IMR-90 (cell line): Measurements from ENCODE around the gene TPSG1. TPM values are rescaled to one million over a fixed set of nuclear protein-coding genes. Genes with fewer than 3 reads are reported as not detected.

ENCODE experiments used
- ATAC-seq: fragments of 200-7000 bp; cut with Tn5 transposase; 2 replicates; pipeline ENCODE4 v1.9.1; 2020; ENCODE audit warnings: low read depth, mild to moderate bottlenecking, moderate library complexity
- BruUV-seq: library from RNA; stranded (reverse); fragments of 400-500 nt; replicated peaks from 2 replicates; lab custom pipeline; 2021; lab: Mats Ljungman, UMichigan
- CTCF ChIA-PET: fragments of 300-600 bp; formaldehyde crosslinking; extraction: SDS; loops from one replicate; lab custom pipeline; 2021; ENCODE audit warnings: antibody characterized with exemption; lab: Yijun Ruan, JAX
- POLR2A ChIA-PET: fragments of 300-600 bp; sonication (Branson Sonifier 250); formaldehyde crosslinking; loops from one replicate; lab custom pipeline; 2022; ENCODE audit warnings: antibody characterized with exemption; ENCODE audit not compliant: unreplicated experiment; lab: Charles Lee
- DNase-seq: peaks from one replicate; pipeline ENCODE4 v3.0.0; 2013
- H2AFZ ChIP-seq: replicated peaks from 2 replicates; pipeline ENCODE3; 2013; ENCODE audit warnings: low read length, mild to moderate bottlenecking; ENCODE audit not compliant: poor library complexity
- H2AK5ac ChIP-seq: 2 replicates; pipeline ENCODE4 v1.6.1; 2013; ENCODE audit warnings: low read depth, low read length, inconsistent platforms
- H2AK9ac ChIP-seq: replicated peaks from 2 replicates; pipeline ENCODE3; 2013; ENCODE audit warnings: mild to moderate bottlenecking, low read depth, low read length, moderate library complexity; ENCODE audit not compliant: poor library complexity
- H2BK120ac ChIP-seq: 2 replicates; pipeline ENCODE4 v1.6.1; 2013; ENCODE audit warnings: low read depth, low read length, inconsistent platforms
- H2BK15ac ChIP-seq: 3 replicates; pipeline ENCODE4 v1.6.1; 2013; ENCODE audit warnings: low read depth, low read length, inconsistent platforms
- H2BK20ac ChIP-seq: 2 replicates; pipeline ENCODE4 v1.6.1; 2013; ENCODE audit warnings: low read depth, mild to moderate bottlenecking, inconsistent platforms, low read length, moderate library complexity
- H2BK5ac ChIP-seq: 2 replicates; pipeline ENCODE4 v1.6.1; 2013; ENCODE audit warnings: mild to moderate bottlenecking, low read depth, low read length, inconsistent platforms; ENCODE audit not compliant: poor library complexity, severe bottlenecking
- H3K14ac ChIP-seq: replicated peaks from 2 replicates; pipeline ENCODE4 v1.6.1; 2013; ENCODE audit warnings: low read depth, low read length, inconsistent platforms
- H3K18ac ChIP-seq: 2 replicates; pipeline ENCODE4 v1.6.1; 2013; ENCODE audit warnings: low read depth, low read length, control low read depth
- H3K23ac ChIP-seq: 2 replicates; pipeline ENCODE4 v1.6.1; 2013; ENCODE audit warnings: low read depth, low read length, inconsistent platforms
- H3K27ac ChIP-seq: 2 replicates; pipeline ENCODE4 v1.5.1; 2013; ENCODE audit warnings: mild to moderate bottlenecking, control low read depth, low read length; ENCODE audit not compliant: insufficient read depth
- H3K27me3 ChIP-seq: 2 replicates; pipeline ENCODE4 v1.6.1; 2013; ENCODE audit warnings: low read length; ENCODE audit not compliant: control insufficient read depth, insufficient read depth
- H3K36me3 ChIP-seq: 2 replicates; pipeline ENCODE4 v1.6.1; 2013; ENCODE audit warnings: low read length, mixed read lengths; ENCODE audit not compliant: control insufficient read depth, insufficient read depth
- H3K4ac ChIP-seq: 2 replicates; pipeline ENCODE4 v1.6.1; 2013; ENCODE audit warnings: low read depth, low read length, inconsistent platforms
- H3K4me1 ChIP-seq: 2 replicates; pipeline ENCODE4 v1.6.1; 2013; ENCODE audit warnings: low read length, mixed read lengths; ENCODE audit not compliant: control insufficient read depth, insufficient read depth
- H3K4me2 ChIP-seq: 2 replicates; pipeline ENCODE4 v1.6.1; 2013; ENCODE audit warnings: low read depth, mild to moderate bottlenecking, control low read depth, low read length, moderate library complexity
- H3K4me3 ChIP-seq: 2 replicates; pipeline ENCODE4 v1.5.1; 2013; ENCODE audit warnings: low read depth, mild to moderate bottlenecking, control low read depth, low read length, moderate library complexity; ENCODE audit not compliant: insufficient read depth
- H3K56ac ChIP-seq: 2 replicates; pipeline ENCODE4 v1.6.1; 2013; ENCODE audit warnings: low read length, inconsistent platforms; ENCODE audit not compliant: insufficient read depth; ENCODE audit errors: extremely low read depth
- H3K79me1 ChIP-seq, 2 experiments: 2 replicates each; pipeline ENCODE4 v1.6.1; 2013; ENCODE audit warnings: low read length in 2 of 2, inconsistent platforms in 1 of 2, low read depth in 1 of 2
- H3K9ac ChIP-seq: 2 replicates; pipeline ENCODE4 v1.6.1; 2013; ENCODE audit warnings: low read depth, low read length, control low read depth
- H3K9me1 ChIP-seq: 2 replicates; pipeline ENCODE4 v1.6.1; 2013; ENCODE audit warnings: low read length, inconsistent platforms; ENCODE audit not compliant: insufficient read depth
- H3K9me3 ChIP-seq: 2 replicates; pipeline ENCODE4 v1.6.1; 2013; ENCODE audit warnings: low read length; ENCODE audit not compliant: control insufficient read depth, insufficient read depth
- H4K20me1 ChIP-seq: 2 replicates; pipeline ENCODE4 v1.6.1; 2013; ENCODE audit warnings: low read length, inconsistent platforms; ENCODE audit not compliant: insufficient read depth
- H4K5ac ChIP-seq: 2 replicates; pipeline ENCODE4 v1.6.1; 2013; ENCODE audit warnings: mild to moderate bottlenecking, low read depth, low read length, control low read depth
- H4K8ac ChIP-seq, 2 experiments: 2 replicates each; pipeline ENCODE4 v1.6.1; 2013; ENCODE audit warnings: low read depth in 2 of 2, low read length in 2 of 2, control low read depth in 1 of 2, inconsistent platforms in 1 of 2
- H4K91ac ChIP-seq: 2 replicates; pipeline ENCODE4 v1.6.1; 2013; ENCODE audit warnings: low read depth, low read length, inconsistent platforms; ENCODE audit not compliant: insufficient read depth
- BHLHE40 ChIP-seq: fragments of 150-350 bp; IDR thresholded peaks from 2 replicates; pipeline ENCODE4 v1.6.1; 2016; ENCODE audit warnings: mild to moderate bottlenecking, low read depth, low read length
- CEBPB ChIP-seq: IDR thresholded peaks from 2 replicates; pipeline ENCODE4 v1.6.1; 2012; ENCODE audit warnings: low read depth, low read length, improper control_type of control experiment
- CHD1 ChIP-seq: IDR thresholded peaks from 2 replicates; pipeline ENCODE4 v1.6.1; 2012; ENCODE audit warnings: low read depth, low read length, improper control_type of control experiment
- FOS ChIP-seq: fragments of 150-350 bp; IDR thresholded peaks from 2 replicates; pipeline ENCODE4 v1.6.1; 2016; ENCODE audit warnings: low read depth, low read length
- MAFK ChIP-seq: IDR thresholded peaks from 2 replicates; pipeline ENCODE4 v1.6.1; 2012; ENCODE audit warnings: low read depth, low read length, improper control_type of control experiment
- MAZ ChIP-seq: IDR thresholded peaks from 2 replicates; pipeline ENCODE4 v1.6.1; 2012; ENCODE audit warnings: low read depth, mild to moderate bottlenecking, low read length, improper control_type of control experiment, moderate library complexity, borderline replicate concordance
- MXI1 ChIP-seq: IDR thresholded peaks from 2 replicates; pipeline ENCODE4 v1.6.1; 2012; ENCODE audit warnings: low read depth, mild to moderate bottlenecking, low read length, moderate library complexity, borderline replicate concordance
- NFE2L2 ChIP-seq: fragments of 150-350 bp; IDR thresholded peaks from 2 replicates; pipeline ENCODE4 v1.6.1; 2016; ENCODE audit warnings: low read depth, mild to moderate bottlenecking, low read length
- POLR2A ChIP-seq: IDR thresholded peaks from 2 replicates; pipeline ENCODE4 v1.6.1; 2012; ENCODE audit warnings: mild to moderate bottlenecking, low read depth, low read length
- RAD21 ChIP-seq: IDR thresholded peaks from 2 replicates; pipeline ENCODE4 v1.6.1; 2012; ENCODE audit warnings: low read length, improper control_type of control experiment
- RCOR1 ChIP-seq: IDR thresholded peaks from 2 replicates; pipeline ENCODE4 v1.6.1; 2012; ENCODE audit warnings: mild to moderate bottlenecking, low read length, improper control_type of control experiment; ENCODE audit not compliant: insufficient replicate concordance
- RFX5 ChIP-seq: IDR thresholded peaks from 2 replicates; pipeline ENCODE4 v1.8.0; 2012; ENCODE audit warnings: low read depth, mild to moderate bottlenecking, low read length, moderate library complexity
- SMC3 ChIP-seq: fragments of 150-350 bp; IDR thresholded peaks from 2 replicates; pipeline ENCODE4 v1.6.1; 2016; ENCODE audit warnings: low read depth, mild to moderate bottlenecking, antibody characterized with exemption, low read length, moderate library complexity
- WGBS, 2 experiments: methylation state at CpG; one replicate each; pipeline versions ENCODE4 v1.1.5 to v1.1.7; 2013; ENCODE audit warnings: missing lambda C conversion rate in 2 of 2; ENCODE audit not compliant: insufficient read length in 1 of 2; ENCODE audit errors: extremely low coverage in 2 of 2; 5-methylcytosine and 5-hydroxymethylcytosine counted together
- dilution Hi-C: fragments of 300-500 bp; cut with HindIII; formaldehyde crosslinking; loops from one replicate; pipeline ENCODE4 v1.14.3; 2018; ENCODE audit warnings: low sequenced_read_pairs; ENCODE audit not compliant: unreplicated experiment
- in situ Hi-C: fragments of 300-500 bp; cut with MboI; formaldehyde crosslinking; loops from 3 replicates; pipeline ENCODE4 v1.14.3; 2019; ENCODE audit warnings: low sequenced_read_pairs, inconsistent platforms, mixed read lengths
- intact Hi-C: fragments of 100-400 bp; cut with micrococcal nuclease; formaldehyde crosslinking; loops from 2 replicates; pipeline ENCODE4 v1.10.0; 2022
- polyA plus RNA-seq, 3 experiments: library from polyadenylated mRNA; depleted of rRNA; stranded (reverse); fragments of >200 nt; gene quantifications; 2 replicates each; pipeline ENCODE4 v1.2.3, GENCODE V29; 2012; ENCODE audit warnings: low replicate concordance in 1 of 3
- total RNA-seq: library from RNA; depleted of rRNA; stranded (reverse); fragments of >200 nt; gene quantifications from 2 replicates; pipeline ENCODE4 v1.2.3, GENCODE V29; 2012
- TF ChIP-seq, protein P1 (sequence below): fragments of 150-350 bp; IDR thresholded peaks from 2 replicates; pipeline ENCODE4 v1.6.1; 2016; ENCODE audit warnings: low read depth, mild to moderate bottlenecking, low read length, moderate library complexity, borderline replicate concordance
- TF ChIP-seq, protein P2 (sequence below): fragments of 150-350 bp; IDR thresholded peaks from 2 replicates; pipeline ENCODE4 v1.6.1; 2017; ENCODE audit warnings: mild to moderate bottlenecking, antibody characterized with exemption, low read length, low read depth
- TF ChIP-seq, protein P3 (sequence below): conservative IDR thresholded peaks from 2 replicates; pipeline ENCODE4 v1.5.1; 2012; ENCODE audit warnings: mild to moderate bottlenecking, low read depth, low read length, improper control_type of control experiment

The TPSG1 gene
- total and polyA plus RNA-seq, 2 of the 4 experiments (the other 2 are of a cell fraction) = not detected

DNA sequence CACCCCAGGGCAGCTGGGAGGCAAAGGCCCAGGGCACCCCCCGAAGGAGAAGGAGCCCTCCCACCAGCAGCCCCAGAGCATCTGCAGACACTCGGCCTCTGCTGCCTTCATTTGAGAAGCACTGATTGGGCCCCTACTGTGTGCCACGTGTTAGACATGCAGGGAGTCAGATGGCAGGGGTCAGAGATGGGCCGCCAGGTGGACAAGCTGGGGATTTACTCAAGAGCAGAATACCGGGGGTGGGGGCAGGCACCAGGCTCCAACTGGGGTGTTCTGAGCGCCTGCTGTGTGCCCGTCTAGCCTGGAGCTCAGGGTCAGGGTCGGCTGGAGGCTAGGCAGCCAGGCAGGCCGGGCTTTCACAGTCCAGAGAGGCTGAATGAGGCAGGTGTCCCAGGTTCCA, 18.7 kb downstream of the TPSG1 start:
- no peak overlapping the region for H3K4ac ChIP-seq
- H2BK20ac ChIP-seq = no peak overlapping the region
- H3K4me2 ChIP-seq = no peak overlapping the region
- H4K20me1 ChIP-seq = no peaks in the 10 kb centered on the region
- no peaks in the 10 kb centered on the region for H3K9me3 ChIP-seq
- intact Hi-C loops = no loop called here
- H2AK5ac ChIP-seq = no peak overlapping the region
- no peak overlapping the region for H4K5ac ChIP-seq
- H2BK15ac ChIP-seq = no peak overlapping the region
- H4K8ac ChIP-seq = no peak overlapping the region
- no peaks in the 10 kb centered on the region for H3K79me1 ChIP-seq
- no peak overlapping the region for H2AK9ac ChIP-seq
- no peak for TF ChIP-seq SMC3
- TF ChIP-seq BHLHE40 = no peak
- TF ChIP-seq MAZ = no peak
- no peak for TF ChIP-seq MXI1
- no peak for TF ChIP-seq NFE2L2
- TF ChIP-seq MAFK = no peak
- no peak for TF ChIP-seq RAD21
- TF ChIP-seq, protein P1, sequence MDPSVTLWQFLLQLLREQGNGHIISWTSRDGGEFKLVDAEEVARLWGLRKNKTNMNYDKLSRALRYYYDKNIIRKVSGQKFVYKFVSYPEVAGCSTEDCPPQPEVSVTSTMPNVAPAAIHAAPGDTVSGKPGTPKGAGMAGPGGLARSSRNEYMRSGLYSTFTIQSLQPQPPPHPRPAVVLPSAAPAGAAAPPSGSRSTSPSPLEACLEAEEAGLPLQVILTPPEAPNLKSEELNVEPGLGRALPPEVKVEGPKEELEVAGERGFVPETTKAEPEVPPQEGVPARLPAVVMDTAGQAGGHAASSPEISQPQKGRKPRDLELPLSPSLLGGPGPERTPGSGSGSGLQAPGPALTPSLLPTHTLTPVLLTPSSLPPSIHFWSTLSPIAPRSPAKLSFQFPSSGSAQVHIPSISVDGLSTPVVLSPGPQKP = no peak
- TF ChIP-seq, protein P2, sequence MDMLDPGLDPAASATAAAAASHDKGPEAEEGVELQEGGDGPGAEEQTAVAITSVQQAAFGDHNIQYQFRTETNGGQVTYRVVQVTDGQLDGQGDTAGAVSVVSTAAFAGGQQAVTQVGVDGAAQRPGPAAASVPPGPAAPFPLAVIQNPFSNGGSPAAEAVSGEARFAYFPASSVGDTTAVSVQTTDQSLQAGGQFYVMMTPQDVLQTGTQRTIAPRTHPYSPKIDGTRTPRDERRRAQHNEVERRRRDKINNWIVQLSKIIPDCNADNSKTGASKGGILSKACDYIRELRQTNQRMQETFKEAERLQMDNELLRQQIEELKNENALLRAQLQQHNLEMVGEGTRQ = no peak
- TF ChIP-seq, protein P3, sequence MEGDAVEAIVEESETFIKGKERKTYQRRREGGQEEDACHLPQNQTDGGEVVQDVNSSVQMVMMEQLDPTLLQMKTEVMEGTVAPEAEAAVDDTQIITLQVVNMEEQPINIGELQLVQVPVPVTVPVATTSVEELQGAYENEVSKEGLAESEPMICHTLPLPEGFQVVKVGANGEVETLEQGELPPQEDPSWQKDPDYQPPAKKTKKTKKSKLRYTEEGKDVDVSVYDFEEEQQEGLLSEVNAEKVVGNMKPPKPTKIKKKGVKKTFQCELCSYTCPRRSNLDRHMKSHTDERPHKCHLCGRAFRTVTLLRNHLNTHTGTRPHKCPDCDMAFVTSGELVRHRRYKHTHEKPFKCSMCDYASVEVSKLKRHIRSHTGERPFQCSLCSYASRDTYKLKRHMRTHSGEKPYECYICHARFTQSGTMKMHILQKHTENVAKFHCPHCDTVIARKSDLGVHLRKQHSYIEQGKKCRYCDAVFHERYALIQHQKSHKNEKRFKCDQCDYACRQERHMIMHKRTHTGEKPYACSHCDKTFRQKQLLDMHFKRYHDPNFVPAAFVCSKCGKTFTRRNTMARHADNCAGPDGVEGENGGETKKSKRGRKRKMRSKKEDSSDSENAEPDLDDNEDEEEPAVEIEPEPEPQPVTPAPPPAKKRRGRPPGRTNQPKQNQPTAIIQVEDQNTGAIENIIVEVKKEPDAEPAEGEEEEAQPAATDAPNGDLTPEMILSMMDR = no peak
- TF ChIP-seq FOS = no peak
- no peak for TF ChIP-seq RFX5
- no peak for TF ChIP-seq POLR2A
- no peak for TF ChIP-seq CEBPB
- no peak for TF ChIP-seq RCOR1
- no peak for TF ChIP-seq CHD1
- CTCF ChIA-PET = no interaction called here
- H2AFZ ChIP-seq = no peak overlapping the region
- no peak overlapping the region for H3K56ac ChIP-seq
- ATAC-seq (no peak), DNase-seq (no peak)
- BruUV-seq = no TSS peak
- no peaks in the 10 kb centered on the region; the same call in 1 of the 2 replicates for H3K36me3 ChIP-seq
- H3K4me1 ChIP-seq = no peaks in the 10 kb centered on the region
- no peak overlapping the region for H3K23ac ChIP-seq
- no peak overlapping the region for H3K9ac ChIP-seq
- in situ Hi-C loops = loop anchor here (25.0 kb wide), 1 partner anchor 394 kb away; the partner anchor contains the start of gene GNG13
- H3K27me3 ChIP-seq = no peaks in the 10 kb centered on the region
- H4K91ac ChIP-seq = no peak overlapping the region
- H2BK120ac ChIP-seq = no peak overlapping the region
- dilution Hi-C loops = no loop called here
- H2BK5ac ChIP-seq = no peak overlapping the region
- H3K14ac ChIP-seq = no peak overlapping the region
- H3K27ac ChIP-seq = no peak overlapping the region
- POLR2A ChIA-PET = no interaction called here
- no peak overlapping the region for H3K18ac ChIP-seq
- WGBS, 2 experiments = 67% methylated on average over 5 of the region's 9 CpGs; no CpG with 5 or more reads in 1 of the 2 experiments
- H3K4me3 ChIP-seq = no peak overlapping the region
- H3K9me1 ChIP-seq = no peaks in the 10 kb centered on the region
